Measurements from ENCODE around the gene HAUS6.

HAUS6 gene

GRCh38 chr9:19074229-19074628 is 28.5 kb downstream of the HAUS6 start:
- no peak overlapping the region for H3K4me3 ChIP-seq (ENCODE audit: low read depth, low read length)
- TF ChIP-seq, protein P1, sequence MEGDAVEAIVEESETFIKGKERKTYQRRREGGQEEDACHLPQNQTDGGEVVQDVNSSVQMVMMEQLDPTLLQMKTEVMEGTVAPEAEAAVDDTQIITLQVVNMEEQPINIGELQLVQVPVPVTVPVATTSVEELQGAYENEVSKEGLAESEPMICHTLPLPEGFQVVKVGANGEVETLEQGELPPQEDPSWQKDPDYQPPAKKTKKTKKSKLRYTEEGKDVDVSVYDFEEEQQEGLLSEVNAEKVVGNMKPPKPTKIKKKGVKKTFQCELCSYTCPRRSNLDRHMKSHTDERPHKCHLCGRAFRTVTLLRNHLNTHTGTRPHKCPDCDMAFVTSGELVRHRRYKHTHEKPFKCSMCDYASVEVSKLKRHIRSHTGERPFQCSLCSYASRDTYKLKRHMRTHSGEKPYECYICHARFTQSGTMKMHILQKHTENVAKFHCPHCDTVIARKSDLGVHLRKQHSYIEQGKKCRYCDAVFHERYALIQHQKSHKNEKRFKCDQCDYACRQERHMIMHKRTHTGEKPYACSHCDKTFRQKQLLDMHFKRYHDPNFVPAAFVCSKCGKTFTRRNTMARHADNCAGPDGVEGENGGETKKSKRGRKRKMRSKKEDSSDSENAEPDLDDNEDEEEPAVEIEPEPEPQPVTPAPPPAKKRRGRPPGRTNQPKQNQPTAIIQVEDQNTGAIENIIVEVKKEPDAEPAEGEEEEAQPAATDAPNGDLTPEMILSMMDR (IDR thresholded peaks at IDR 0.05; ENCODE audit: low read depth, low read length, missing control alignments), result no peak
- DNase-seq (ENCODE audit: low read depth), result no peak

DNA sequence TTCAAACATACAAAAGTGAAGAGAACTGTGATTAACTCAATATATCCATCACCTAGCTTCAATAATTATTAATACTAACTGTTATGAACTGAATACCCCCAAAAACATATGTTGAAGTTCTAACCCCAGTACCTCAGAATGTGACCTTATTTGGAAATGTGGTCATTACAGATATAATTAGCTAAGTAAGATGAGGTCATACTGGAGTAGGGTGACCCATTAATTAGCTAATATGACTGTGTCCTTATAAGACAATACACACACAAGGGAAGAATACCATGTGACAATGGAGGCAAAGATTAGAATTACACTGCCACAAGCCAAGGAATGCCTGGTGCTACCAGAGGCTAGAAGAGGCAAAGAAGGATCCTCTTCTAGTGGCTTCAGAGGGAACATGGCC is 45.7 kb downstream of the HAUS6 start:
- no peak for DNase-seq (ENCODE audit: low read depth)
- TF ChIP-seq, protein P1 (IDR thresholded peaks at IDR 0.05; ENCODE audit: low read depth, low read length, missing control alignments), result no peak

DNA sequence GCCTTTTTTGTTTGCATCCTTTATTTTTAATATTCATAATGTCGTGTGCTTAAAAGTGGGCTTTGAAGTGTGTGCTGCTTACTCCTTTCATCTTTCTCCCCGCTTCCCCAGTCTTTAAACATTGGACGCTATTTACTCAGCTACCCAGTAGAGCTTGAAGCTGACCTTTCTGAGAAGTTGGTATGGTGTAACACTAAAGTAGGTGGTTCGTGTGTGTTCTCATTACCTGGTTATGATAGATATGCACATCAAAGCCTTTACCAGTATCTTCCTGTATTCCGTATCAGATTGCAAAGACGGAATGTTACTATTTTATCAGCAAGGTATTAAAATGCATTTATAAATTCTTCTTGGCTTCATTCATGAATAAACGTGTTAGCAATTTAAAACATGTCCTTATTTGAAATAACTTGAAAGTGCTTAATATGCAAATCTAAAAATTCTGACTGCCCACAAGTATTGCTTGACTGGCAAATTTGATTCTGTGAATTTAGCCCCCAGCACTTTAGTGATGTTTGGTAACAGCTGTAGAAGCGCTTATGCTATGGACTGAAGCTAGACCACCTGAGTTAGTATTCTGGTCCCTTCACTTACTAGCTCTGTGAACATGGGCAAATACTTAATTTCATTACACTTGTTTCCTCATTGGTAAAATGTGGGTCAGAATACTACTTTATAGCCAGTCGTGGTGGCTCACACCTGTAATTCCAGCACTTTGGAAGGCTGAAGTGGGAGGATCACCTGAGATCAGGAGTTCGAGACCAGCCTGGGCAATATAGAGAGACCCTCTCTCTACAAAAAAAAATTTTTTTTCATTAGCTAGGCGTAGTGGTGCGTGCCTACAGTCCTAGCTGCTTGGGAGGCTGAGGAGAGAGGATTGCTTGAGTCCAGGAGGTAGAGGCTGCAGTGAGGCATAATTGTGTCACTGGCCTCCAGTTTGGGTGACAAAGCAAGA is 51.8 kb downstream of the HAUS6 start:
- TF ChIP-seq, protein P1 (IDR thresholded peaks at IDR 0.05; ENCODE audit: low read depth, low read length, missing control alignments), result no peak
- peak overlapping the region; percentile 58 for H3K4me3 ChIP-seq (ENCODE audit: low read depth, low read length)
- DNase-seq (ENCODE audit: low read depth), result no peak

More for the DNA sequence above, 45.7 kb downstream of the HAUS6 start:
- H3K4me3 ChIP-seq (ENCODE audit: low read depth, low read length), result no peak overlapping the region

DNA sequence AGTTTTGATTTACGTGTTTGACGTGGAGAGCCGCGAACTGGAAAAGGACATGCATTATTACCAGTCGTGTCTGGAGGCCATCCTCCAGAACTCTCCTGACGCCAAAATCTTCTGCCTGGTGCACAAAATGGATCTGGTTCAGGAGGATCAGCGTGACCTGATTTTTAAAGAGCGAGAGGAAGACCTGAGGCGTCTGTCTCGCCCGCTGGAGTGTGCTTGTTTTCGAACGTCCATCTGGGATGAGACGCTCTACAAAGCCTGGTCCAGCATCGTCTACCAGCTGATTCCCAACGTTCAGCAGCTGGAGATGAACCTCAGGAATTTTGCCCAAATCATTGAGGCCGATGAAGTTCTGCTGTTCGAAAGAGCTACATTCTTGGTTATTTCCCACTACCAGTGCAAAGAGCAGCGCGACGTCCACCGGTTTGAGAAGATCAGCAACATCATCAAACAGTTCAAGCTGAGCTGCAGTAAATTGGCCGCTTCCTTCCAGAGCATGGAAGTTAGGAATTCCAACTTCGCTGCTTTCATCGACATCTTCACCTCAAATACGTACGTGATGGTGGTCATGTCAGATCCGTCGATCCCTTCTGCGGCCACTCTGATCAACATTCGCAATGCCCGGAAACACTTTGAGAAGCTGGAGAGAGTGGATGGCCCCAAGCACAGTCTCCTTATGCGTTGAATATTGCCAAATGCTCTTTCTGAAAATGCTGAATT is 52.6 kb downstream of the HAUS6 start:
- TF ChIP-seq, protein P1 (IDR thresholded peaks at IDR 0.05; ENCODE audit: low read depth, low read length, missing control alignments), result no peak
- DNase-seq (ENCODE audit: low read depth), result no peak
- H3K4me3 ChIP-seq (ENCODE audit: low read depth, low read length), result peak overlapping the region; percentile 58

DNA sequence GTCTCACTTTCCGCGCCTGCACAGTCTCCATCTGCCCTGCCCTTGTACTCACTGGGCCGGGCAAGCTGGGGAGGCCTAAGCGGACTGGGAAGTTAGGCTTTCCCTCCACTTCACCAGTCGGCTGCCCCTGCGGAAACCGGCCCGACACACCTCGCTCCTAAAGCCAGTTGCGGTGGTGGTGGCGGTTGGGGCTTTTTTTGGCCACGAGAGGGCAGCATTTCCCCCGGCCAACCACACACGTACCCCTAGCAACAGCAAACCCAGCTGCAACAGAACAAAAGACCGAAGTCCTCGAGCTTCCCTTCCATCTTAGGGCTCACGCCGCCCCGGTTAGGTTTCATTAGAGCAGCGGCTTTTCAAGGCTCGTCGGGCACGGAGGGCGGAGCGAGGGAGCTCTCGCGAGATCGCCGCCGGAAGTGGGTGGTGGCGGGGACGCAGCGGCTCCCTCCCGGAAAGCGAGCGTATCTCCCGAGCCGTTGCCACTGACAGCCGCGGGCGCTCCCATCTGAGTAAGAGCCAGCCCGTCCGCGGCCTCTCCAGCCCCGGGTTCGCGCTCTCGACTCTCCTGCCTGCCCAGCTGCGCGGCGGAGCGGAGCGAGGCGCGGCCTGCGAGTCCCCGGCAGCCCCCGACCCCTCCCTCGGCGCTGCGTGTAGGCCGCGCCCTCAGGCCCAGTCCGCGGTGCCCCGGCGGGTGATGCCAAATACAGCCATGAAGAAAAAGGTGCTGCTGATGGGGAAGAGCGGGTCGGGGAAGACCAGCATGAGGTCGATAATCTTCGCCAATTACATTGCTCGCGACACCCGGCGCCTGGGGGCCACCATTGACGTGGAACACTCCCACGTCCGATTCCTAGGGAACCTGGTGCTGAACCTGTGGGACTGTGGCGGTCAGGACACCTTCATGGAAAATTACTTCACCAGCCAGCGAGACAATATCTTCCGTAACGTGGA is 53.5 kb downstream of the HAUS6 start, which contains the start of gene RRAGA:
Gene RRAGA (plus strand): TSS at position 462 of the 951 bp plus-strand sequence. CDS start 233 bp downstream, at position 695.
- H3K4me3 ChIP-seq (ENCODE audit: low read depth, low read length), result peak within 1 kb of the TSS; percentile 58
- peak; percentile 92 for DNase-seq (ENCODE audit: low read depth)
- TF ChIP-seq, protein P1 (IDR thresholded peaks at IDR 0.05; ENCODE audit: low read depth, low read length, missing control alignments), result peak; percentile 86

DNA sequence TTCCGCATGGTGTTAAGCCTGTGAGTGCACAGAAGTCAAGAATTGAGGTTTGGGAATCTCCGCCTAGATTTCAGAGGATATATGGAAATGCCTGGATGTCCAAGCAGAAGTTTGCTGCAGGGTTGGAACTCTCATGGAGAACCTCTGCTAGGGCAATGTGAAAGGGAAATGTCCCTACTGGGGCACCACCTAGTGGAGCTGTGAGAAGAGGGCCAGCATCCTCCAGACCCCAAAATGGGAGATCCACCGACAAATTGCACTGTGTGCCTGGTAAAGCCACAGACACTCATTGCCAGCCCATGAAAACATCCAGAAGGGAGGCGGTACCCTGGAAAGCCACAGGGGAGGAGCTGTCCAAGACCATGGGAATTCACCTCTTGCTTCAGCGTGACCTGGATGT is 66.1 kb downstream of the HAUS6 start:
- TF ChIP-seq, protein P1 (IDR thresholded peaks at IDR 0.05; ENCODE audit: low read depth, low read length, missing control alignments), result peak; percentile 47
- H3K4me3 ChIP-seq (ENCODE audit: low read depth, low read length), result no peak overlapping the region
- no peak for DNase-seq (ENCODE audit: low read depth)

Measured in GM12864 (cell line).